Subcutaneous adipose tissue (tissue), 4 donors: ENCODE measurements around the gene SF3A1. TPM values are rescaled to one million over a fixed set of nuclear protein-coding genes. Genes with fewer than 3 reads are reported as not detected.

Experiments used
- total RNA-seq, 4 donors: library from RNA; depleted of rRNA; stranded (reverse); fragments of >200 nt; gene quantifications; one replicate each; pipeline ENCODE4 v1.1.0, GENCODE V29; 2016
- TF ChIP-seq, protein P1 (sequence below): fragments of 450-650 bp; IDR thresholded peaks from one replicate; pipeline ENCODE4 v1.5.1; 2016; ENCODE audit warnings: low read depth, mild to moderate bottlenecking, control low read depth, antibody characterized with exemption, moderate library complexity

SF3A1 gene
- total RNA-seq, 4 donors from 2014 or later, result 51.8 to 81.0 (median 67.4) TPM

DNA sequence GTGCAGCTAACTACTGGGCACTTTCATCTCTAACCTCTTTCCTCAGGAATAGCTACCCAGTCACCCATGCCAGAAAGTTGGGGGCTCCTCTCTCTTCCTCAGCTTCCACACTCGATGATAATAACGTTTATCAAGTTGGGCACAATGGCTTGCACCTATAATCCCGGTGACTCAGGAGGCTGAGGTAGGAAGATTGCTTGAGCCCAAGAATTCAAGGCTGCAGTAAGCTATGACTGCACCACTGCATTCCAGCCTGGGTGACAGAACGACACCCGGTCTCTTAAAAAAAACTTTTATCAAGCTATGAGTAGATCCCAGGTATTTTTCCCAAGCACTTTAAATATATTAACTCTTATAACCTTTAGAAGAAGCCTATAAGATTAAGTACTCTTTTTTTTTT lies 2.0 kb downstream of the SF3A1 start:
- TF ChIP-seq, protein P1, sequence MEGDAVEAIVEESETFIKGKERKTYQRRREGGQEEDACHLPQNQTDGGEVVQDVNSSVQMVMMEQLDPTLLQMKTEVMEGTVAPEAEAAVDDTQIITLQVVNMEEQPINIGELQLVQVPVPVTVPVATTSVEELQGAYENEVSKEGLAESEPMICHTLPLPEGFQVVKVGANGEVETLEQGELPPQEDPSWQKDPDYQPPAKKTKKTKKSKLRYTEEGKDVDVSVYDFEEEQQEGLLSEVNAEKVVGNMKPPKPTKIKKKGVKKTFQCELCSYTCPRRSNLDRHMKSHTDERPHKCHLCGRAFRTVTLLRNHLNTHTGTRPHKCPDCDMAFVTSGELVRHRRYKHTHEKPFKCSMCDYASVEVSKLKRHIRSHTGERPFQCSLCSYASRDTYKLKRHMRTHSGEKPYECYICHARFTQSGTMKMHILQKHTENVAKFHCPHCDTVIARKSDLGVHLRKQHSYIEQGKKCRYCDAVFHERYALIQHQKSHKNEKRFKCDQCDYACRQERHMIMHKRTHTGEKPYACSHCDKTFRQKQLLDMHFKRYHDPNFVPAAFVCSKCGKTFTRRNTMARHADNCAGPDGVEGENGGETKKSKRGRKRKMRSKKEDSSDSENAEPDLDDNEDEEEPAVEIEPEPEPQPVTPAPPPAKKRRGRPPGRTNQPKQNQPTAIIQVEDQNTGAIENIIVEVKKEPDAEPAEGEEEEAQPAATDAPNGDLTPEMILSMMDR, result no peak

DNA sequence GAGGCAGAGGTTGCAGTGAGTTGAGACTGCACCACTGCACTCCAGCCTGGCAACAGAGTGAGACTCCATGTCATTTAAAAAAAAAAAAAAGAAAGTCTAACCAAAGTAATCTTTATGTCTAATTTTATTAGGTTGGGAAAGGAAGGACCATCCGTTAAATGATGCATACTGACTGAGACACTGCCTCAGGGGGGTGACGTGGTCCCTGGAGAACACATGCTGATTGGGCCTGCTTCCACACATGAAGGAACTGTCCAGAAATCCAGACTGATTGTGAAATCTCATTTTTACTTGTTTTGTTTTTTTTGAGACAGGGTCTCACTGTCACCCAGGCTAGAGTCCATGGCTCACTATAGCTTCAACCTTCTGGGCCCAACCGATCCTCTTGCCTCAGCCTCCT lies 5.5 kb downstream of the SF3A1 start:
- TF ChIP-seq, protein P1, result no peak

DNA sequence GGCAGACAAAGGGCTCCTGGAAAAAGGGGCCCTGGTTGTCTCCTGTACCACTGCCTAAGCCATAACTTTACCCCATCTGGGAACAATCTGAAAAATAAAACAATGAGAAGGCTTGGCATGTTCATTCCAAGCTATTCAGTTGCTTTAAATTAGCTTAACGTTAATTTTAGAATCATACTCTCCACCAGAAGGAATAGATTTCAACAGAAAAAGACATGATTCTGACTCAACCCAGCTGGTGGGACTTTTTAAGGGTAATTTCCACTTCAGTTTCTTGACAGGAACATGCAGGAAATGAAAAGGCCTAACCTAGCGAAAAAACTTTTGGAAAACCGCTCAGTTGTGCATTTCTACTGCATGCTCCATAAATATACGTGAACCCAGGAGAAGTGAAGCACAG lies 7.9 kb downstream of the SF3A1 start:
- TF ChIP-seq, protein P1, result no peak

DNA sequence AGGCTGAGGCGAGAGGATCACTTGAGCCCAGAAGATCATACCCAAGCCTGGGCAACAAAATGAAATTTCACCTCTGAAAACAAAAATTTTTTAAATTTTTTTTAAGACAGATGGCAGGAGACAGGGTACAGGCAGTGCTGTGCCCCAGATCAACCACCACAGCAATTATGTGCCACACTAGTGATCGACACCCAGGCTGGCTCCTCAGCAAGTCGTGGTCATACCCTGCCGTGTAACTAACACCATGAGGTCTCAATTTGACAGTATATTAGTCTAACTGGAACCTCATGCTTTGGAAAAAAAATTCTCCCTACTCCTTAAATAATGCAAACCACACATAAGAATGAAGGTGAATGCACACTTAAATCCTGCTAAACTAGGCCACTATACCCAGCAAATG lies 8.3 kb downstream of the SF3A1 start:
- TF ChIP-seq, protein P1, result no peak

DNA sequence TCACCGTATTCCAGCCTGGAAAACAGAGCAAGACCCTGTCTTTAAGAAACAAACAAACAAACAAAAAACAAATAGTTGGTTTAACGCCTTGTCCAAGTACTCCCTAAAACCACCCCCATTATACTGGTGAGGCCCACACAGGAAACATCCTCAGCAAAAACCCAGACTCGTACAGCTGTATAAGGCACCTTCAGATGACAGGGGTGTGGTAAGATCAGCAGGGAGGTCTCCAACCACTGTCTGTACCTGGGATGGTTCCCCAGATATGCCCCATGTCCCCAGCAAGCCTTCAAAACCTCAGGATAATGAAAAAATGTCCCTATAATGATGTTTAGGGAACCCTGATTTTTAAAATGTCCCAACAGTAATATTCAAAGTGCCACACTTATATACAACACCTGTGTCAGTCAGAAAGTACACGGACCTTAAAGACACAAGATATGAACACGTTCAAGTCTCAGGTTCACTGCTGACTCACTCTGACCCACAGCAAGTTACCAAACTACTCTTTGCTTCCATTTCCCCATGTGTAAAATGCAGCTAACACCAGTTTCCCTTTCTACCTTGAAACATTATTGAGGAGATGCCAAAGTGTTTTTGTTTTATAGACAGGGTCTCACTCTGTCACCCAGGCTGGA lies 9.3 kb downstream of the SF3A1 start:
- TF ChIP-seq, protein P1, result no peak

DNA sequence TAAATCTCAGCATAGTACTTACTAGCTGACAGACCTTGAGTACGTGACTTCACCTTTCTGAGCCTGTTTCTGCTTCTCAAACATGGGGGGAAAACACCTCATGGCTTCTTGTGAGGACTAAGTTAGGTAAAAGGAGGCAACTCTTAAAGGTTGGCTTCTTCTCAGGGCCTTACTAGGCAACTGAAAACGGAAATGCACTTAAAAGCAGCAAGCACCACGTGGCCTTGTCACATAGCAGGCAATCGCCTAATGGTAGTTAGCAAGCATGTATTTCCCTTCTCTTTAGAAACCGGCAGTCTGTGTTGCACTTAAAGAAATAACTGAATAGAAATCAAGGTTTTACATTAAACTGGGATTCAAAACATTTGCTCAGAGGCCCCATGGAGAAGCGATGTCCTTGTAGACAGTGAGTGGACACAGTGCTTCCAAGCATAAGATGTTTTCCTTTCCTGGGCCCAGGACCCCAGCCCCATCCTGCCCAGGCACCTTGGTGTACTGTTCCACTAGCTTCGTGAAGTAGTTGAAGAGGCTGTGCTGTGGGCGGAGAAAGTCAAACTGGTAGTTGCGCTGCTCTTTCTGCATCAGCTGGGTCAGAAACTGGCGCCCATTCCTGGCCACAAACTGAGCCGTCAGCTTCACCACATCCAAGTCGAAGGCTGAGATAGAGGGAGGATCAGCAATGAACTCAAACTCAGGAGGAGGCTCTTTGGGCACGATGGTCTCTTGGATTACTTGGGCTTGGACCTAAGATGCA lies 12.1 kb downstream of the SF3A1 start:
- TF ChIP-seq, protein P1, result no peak

DNA sequence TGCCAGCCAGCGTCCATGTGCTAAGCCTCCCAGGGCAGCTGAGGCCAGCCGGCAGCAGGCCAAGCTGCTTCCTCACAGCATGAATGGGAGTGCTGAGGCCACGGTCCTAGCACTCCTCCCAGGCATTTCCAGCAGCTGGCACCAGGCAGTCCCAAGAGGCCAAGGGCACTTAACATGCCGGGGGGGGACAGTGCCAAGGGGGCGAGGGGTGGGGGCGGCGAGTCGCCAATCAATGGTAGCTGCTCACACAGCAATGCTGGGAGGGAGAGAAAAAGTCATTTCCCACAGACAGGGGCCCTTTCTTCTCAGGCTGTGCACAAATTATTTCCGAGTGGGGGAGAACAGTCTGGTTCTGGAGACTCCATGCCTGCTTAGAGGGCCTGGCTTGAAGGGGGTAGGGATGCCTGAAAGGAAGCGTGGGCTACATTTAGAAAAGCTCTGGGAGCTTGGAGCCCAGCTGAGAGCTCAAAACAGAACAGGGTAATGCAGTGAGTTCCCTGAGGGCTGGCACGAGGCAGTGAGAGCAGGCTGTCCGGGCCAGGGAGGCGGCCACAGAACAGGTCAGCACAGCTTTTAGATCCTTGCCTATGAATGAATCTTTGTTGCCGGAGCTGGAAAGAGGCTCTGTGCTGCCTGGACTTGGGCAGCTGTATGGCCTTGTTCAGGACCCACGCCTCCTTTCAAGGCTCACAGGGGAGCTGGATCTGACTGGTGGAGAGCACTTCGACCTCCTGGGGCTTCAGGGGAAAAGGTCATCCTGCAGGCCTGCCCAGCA lies 15.6 kb downstream of the SF3A1 start:
- TF ChIP-seq, protein P1, result no peak
